RWPE1 (cell line): ENCODE data around the gene OR6S1.

Experiments used
- CTCF ChIA-PET: fragments of 350-600 bp; sonication (Branson Sonifier 250); formaldehyde crosslinking; extraction: SDS; loops from one replicate; lab custom pipeline; 2021; lab: Yijun Ruan, JAX
- POLR2A ChIA-PET: fragments of 400-600 bp; formaldehyde crosslinking; extraction: SDS; loops from one replicate; lab custom pipeline; 2020; ENCODE audit warnings: antibody characterized with exemption; ENCODE audit not compliant: low non-redundant PET; lab: Yijun Ruan, JAX
- DNase-seq: peaks from one replicate; pipeline ENCODE4 v3.0.0; 2012; ENCODE audit warnings: low spot score
- H3K27ac ChIP-seq: fragments of 450-650 bp; 2 replicates; pipeline ENCODE4 v1.5.1; 2017
- TF ChIP-seq, protein P1 (sequence below): fragments of 450-650 bp; conservative IDR thresholded peaks from 2 replicates; pipeline ENCODE4 v1.5.1; 2017; ENCODE audit warnings: low read depth, mild to moderate bottlenecking

Gene OR6S1

GRCh38 chr14:20608383-20609110 lies 32.9 kb downstream of the OR6S1 start:
- POLR2A ChIA-PET = no interaction called here
- CTCF ChIA-PET = interaction anchor here (0.6 to 1.6 kb wide), 7 partner anchors 8 to 537 kb away, joined by 3 to 5 read pairs (median 3); partner anchors contain the start of gene TEP1
- TF ChIP-seq, protein P1, sequence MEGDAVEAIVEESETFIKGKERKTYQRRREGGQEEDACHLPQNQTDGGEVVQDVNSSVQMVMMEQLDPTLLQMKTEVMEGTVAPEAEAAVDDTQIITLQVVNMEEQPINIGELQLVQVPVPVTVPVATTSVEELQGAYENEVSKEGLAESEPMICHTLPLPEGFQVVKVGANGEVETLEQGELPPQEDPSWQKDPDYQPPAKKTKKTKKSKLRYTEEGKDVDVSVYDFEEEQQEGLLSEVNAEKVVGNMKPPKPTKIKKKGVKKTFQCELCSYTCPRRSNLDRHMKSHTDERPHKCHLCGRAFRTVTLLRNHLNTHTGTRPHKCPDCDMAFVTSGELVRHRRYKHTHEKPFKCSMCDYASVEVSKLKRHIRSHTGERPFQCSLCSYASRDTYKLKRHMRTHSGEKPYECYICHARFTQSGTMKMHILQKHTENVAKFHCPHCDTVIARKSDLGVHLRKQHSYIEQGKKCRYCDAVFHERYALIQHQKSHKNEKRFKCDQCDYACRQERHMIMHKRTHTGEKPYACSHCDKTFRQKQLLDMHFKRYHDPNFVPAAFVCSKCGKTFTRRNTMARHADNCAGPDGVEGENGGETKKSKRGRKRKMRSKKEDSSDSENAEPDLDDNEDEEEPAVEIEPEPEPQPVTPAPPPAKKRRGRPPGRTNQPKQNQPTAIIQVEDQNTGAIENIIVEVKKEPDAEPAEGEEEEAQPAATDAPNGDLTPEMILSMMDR = no peak
- no peak overlapping the region for H3K27ac ChIP-seq
- DNase-seq = no peak

GRCh38 chr14:20607617-20608016 lies 33.9 kb downstream of the OR6S1 start:
- TF ChIP-seq, protein P1 = no peak
- CTCF ChIA-PET = interaction anchor here (1.1 kb wide), 2 partner anchors 83 to 137 kb away, joined by 3 to 5 read pairs; no protein-coding TSS in a partner anchor
- no peak overlapping the region for H3K27ac ChIP-seq
- POLR2A ChIA-PET = interaction anchor here (0.5 kb wide), 1 partner anchor 685 kb away, joined by 5 read pairs; no protein-coding TSS in a partner anchor
- no peak for DNase-seq

GRCh38 chr14:20606902-20607242 lies 34.6 kb downstream of the OR6S1 start:
- CTCF ChIA-PET = interaction anchor here (0.7 to 1.1 kb wide), 3 partner anchors 84 to 193 kb away, joined by 3 to 5 read pairs (median 3); no protein-coding TSS in a partner anchor
- POLR2A ChIA-PET = no interaction called here
- DNase-seq = no peak
- no peak overlapping the region for H3K27ac ChIP-seq
- TF ChIP-seq, protein P1 = no peak

GRCh38 chr14:20606190-20606901 lies 35.1 kb downstream of the OR6S1 start:
- ChIA-PET POLR2A (no interaction called here), CTCF (interaction anchor here (0.7 to 1.1 kb wide), 2 partner anchors 136 to 192 kb away, joined by 3 to 5 read pairs; no protein-coding TSS in a partner anchor)
- TF ChIP-seq, protein P1 = peak; percentile 36
- no peak for DNase-seq
- no peak overlapping the region for H3K27ac ChIP-seq

DNA sequence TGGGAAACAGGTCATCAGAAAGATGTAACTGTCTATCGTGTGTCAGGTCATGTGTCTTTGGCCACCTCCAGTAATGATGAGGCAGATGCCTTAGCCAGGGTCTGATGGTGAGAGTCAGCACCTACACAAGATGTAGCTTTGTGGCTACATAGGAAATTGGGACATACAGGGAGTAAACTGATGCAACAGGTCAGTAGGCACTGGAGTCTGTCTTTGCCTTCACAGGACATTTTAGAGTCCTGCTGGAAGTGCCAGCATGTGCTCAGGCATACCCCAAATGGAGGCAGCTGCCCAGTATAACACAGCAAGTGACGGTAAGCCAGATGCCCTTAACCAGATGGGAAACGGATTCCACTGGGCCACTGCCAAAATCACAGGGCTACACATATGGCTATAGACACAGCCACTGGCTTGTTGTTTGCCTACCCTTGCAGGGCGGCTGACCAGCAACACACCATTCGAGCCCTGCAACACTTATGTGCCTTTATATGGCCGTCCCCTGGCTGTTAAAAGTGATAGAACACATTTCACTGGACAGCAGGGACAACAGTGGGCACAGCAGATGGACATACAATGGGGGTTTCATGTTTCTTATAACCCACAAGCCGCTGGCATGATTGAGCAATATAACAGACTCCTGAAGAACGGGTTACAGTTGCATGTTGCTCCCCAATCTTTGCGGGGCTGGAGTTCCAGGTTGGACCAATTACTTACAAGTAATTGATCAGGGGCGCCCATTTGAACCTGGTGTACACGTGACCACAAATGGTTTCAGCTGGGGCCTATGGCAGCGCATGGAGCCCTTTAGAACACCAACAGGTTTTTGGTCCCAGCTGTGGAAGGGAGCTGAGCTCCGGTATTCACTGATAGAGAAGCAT lies 37.4 kb downstream of the OR6S1 start:
- ChIA-PET CTCF (no interaction called here), POLR2A (interaction anchor here (0.6 kb wide), 1 partner anchor 183 kb away, joined by 3 read pairs; no protein-coding TSS in a partner anchor)
- TF ChIP-seq, protein P1 = no peak
- H3K27ac ChIP-seq = no peak overlapping the region
- no peak for DNase-seq
